ENCODE measurements around the gene PDXDC1.
"Not testable (repeated sequence)": the region's sequence is repeated elsewhere in the genome, so short reads cannot be mapped to it uniquely, and the experiment has no call there.

Gene PDXDC1

GRCh38 chr16:15035163-15035729, 60.4 kb downstream of the PDXDC1 start:
- DNase-seq (ENCODE audit: low spot score): no peak

- DNase-seq (ENCODE audit: low spot score): no peak
Observed at GRCh38 chr16:15037003-15037402, 62.2 kb downstream of the PDXDC1 start.

GRCh38 chr16:15037745-15038144, 62.9 kb downstream of the PDXDC1 start:
- no peak for DNase-seq (ENCODE audit: low spot score)

GRCh38 chr16:15038689-15039088, 63.9 kb downstream of the PDXDC1 start:
- DNase-seq (ENCODE audit: low spot score): no peak

GRCh38 chr16:15041271-15042004, 66.6 kb downstream of the PDXDC1 start:
- DNase-seq (ENCODE audit: low spot score): peak; percentile 82

- DNase-seq (ENCODE audit: low spot score): no peak
Observed at GRCh38 chr16:15043344-15043743, 68.5 kb downstream of the PDXDC1 start.

GRCh38 chr16:15044286-15044685, 69.5 kb downstream of the PDXDC1 start:
- no peak for DNase-seq (ENCODE audit: low spot score)

GRCh38 chr16:15045270-15045669, 70.4 kb downstream of the PDXDC1 start:
- DNase-seq (ENCODE audit: low spot score): not testable (repeated sequence)

GRCh38 chr16:15046692-15047376, 72.0 kb downstream of the PDXDC1 start:
- DNase-seq (ENCODE audit: low spot score): no peak

- no peak for DNase-seq (ENCODE audit: low spot score)
Observed at GRCh38 chr16:15049581-15050180, 74.9 kb downstream of the PDXDC1 start.

- not testable (repeated sequence) for DNase-seq (ENCODE audit: low spot score)
Observed at GRCh38 chr16:15050440-15050839, 75.6 kb downstream of the PDXDC1 start.

GRCh38 chr16:15051387-15051951, 76.6 kb downstream of the PDXDC1 start:
- DNase-seq (ENCODE audit: low spot score): no peak

- no peak for DNase-seq (ENCODE audit: low spot score)
Observed at GRCh38 chr16:15052747-15053476, 78.1 kb downstream of the PDXDC1 start.

GRCh38 chr16:15053904-15054303, 79.1 kb downstream of the PDXDC1 start:
- no peak for DNase-seq (ENCODE audit: low spot score)

- no peak for DNase-seq (ENCODE audit: low spot score)
Observed at GRCh38 chr16:15054357-15055140, 79.7 kb downstream of the PDXDC1 start.

GRCh38 chr16:15055141-15056053, 80.6 kb downstream of the PDXDC1 start:
- peak; percentile 11 for DNase-seq (ENCODE audit: low spot score)

GRCh38 chr16:15057681-15058417, 83.0 kb downstream of the PDXDC1 start:
- DNase-seq (ENCODE audit: low spot score): no peak

- DNase-seq (ENCODE audit: low spot score): no peak
Observed at GRCh38 chr16:15059324-15059723, 84.5 kb downstream of the PDXDC1 start.

Measured in pons (tissue), 1 donor.